ENCODE results near the gene POLR2C. TPM values are rescaled to one million over a fixed set of nuclear protein-coding genes. Genes with fewer than 3 reads are reported as not detected.
"Not testable (repeated sequence)": the region's sequence is repeated elsewhere in the genome, so short reads cannot be mapped to it uniquely, and the experiment has no call there.

POLR2C gene
- total and polyA plus RNA-seq, 5 experiments from 2014 or later = 46.7 to 104 (median 48.6) TPM

- H3K36me3 Mint-ChIP-seq = no peaks in the 10 kb centered on the region
- DNase-seq (no peak), ATAC-seq (no peak)
- POLR2A ChIA-PET = interaction anchor here (2.2 kb wide), 1 partner anchor 12 kb away, joined by 6 read pairs; the partner anchor contains the start of gene DOK4
- peaks cover 0 to 2% (median 0%) of the 10 kb centered on the region in 5 donors for H3K27me3 Mint-ChIP-seq
- no peaks in the 10 kb centered on the region for H3K9me3 Mint-ChIP-seq
- H3K4me3 Mint-ChIP-seq = no peak overlapping the region
- H3K27ac Mint-ChIP-seq = no peak overlapping the region
- peaks cover 6 to 21% (median 10%) of the 10 kb centered on the region in 4 donors for H3K4me1 Mint-ChIP-seq
Measured at GRCh38 chr16:57498031-57498430, 35.6 kb downstream of the POLR2C start.

- Mint-ChIP-seq H3K4me1 (peaks cover 6 to 21% (median 10%) of the 10 kb centered on the region in 4 donors), H3K27ac (peak overlapping the region in 2 of 10 donors; percentile 28 to 32)
- not testable (repeated sequence) for H3K4me3 Mint-ChIP-seq, ATAC-seq, H3K27me3 Mint-ChIP-seq, H3K36me3 Mint-ChIP-seq, H3K9me3 Mint-ChIP-seq
- POLR2A ChIA-PET = interaction anchor here (0.9 to 1.1 kb wide), 2 partner anchors 37 to 43 kb away, joined by 3 read pairs; partner anchors contain the start of gene POLR2C
- peak in 1 of 10 donors; percentile 9 for DNase-seq
Measured at GRCh38 chr16:57499941-57500340, 37.5 kb downstream of the POLR2C start.

GRCh38 chr16:57500578-57501111 is 38.2 kb downstream of the POLR2C start:
- peak overlapping the region in 9 of 10 donors; percentile 18 to 86 (median 66) for H3K27ac Mint-ChIP-seq
- DNase-seq = peak in 1 of 10 donors; percentile 63
- POLR2A ChIA-PET = interaction anchor here (0.9 to 1.1 kb wide), 2 partner anchors 38 to 42 kb away, joined by 3 read pairs; partner anchors contain the start of gene POLR2C
- H3K4me1 Mint-ChIP-seq = peaks cover 6 to 21% (median 10%) of the 10 kb centered on the region in 4 donors
- H3K36me3 Mint-ChIP-seq = no peaks in the 10 kb centered on the region
- H3K4me3 Mint-ChIP-seq = peak overlapping the region in 2 of 10 donors; percentile 26 to 74
- ATAC-seq = peak in 1 of 2 donors; percentile 43
- no peaks in the 10 kb centered on the region for H3K9me3 Mint-ChIP-seq
- peaks cover 0 to 3% (median 0%) of the 10 kb centered on the region in 5 donors for H3K27me3 Mint-ChIP-seq

GRCh38 chr16:57501492-57501891 is 39.0 kb downstream of the POLR2C start:
- peak overlapping the region in 6 of 10 donors; percentile 22 to 86 (median 66) for H3K27ac Mint-ChIP-seq
- no peak for DNase-seq
- POLR2A ChIA-PET = no interaction called here
- ATAC-seq = no peak
- H3K4me3 Mint-ChIP-seq = no peak overlapping the region
- peaks cover 0 to 6% (median 0%) of the 10 kb centered on the region in 5 donors for H3K27me3 Mint-ChIP-seq
- peaks cover 6 to 21% (median 10%) of the 10 kb centered on the region in 4 donors for H3K4me1 Mint-ChIP-seq
- no peaks in the 10 kb centered on the region for H3K9me3 Mint-ChIP-seq
- H3K36me3 Mint-ChIP-seq = no peaks in the 10 kb centered on the region

GRCh38 chr16:57502048-57502775 is 39.7 kb downstream of the POLR2C start:
- no peak overlapping the region for H3K4me3 Mint-ChIP-seq
- H3K36me3 Mint-ChIP-seq = no peaks in the 10 kb centered on the region
- peak in 1 of 10 donors; percentile 31 for DNase-seq
- no peaks in the 10 kb centered on the region for H3K9me3 Mint-ChIP-seq
- peaks cover 0 to 6% (median 0%) of the 10 kb centered on the region in 5 donors for H3K27me3 Mint-ChIP-seq
- peak overlapping the region in 4 of 10 donors; percentile 61 to 73 (median 68) for H3K27ac Mint-ChIP-seq
- H3K4me1 Mint-ChIP-seq = peaks cover 6 to 21% (median 10%) of the 10 kb centered on the region in 4 donors
- ATAC-seq = no peak
- POLR2A ChIA-PET = no interaction called here

- Mint-ChIP-seq H3K27ac (peak overlapping the region in 1 of 10 donors; percentile 74), H3K4me3 (peak overlapping the region in 1 of 10 donors; percentile 54), H3K27me3 (peaks cover 0 to 6% (median 0%) of the 10 kb centered on the region in 5 donors), H3K36me3 (no peaks in the 10 kb centered on the region), H3K4me1 (peaks cover 6 to 21% (median 11%) of the 10 kb centered on the region in 4 donors), H3K9me3 (no peaks in the 10 kb centered on the region)
- POLR2A ChIA-PET = no interaction called here
- ATAC-seq (no peak), DNase-seq (peak in 1 of 10 donors; percentile 37)
Measured at GRCh38 chr16:57503366-57503765, 40.9 kb downstream of the POLR2C start.

GRCh38 chr16:57504001-57504400 is 41.5 kb downstream of the POLR2C start:
- DNase-seq = peak in 1 of 10 donors; percentile 44
- peaks cover 0 to 6% (median 0%) of the 10 kb centered on the region in 5 donors for H3K27me3 Mint-ChIP-seq
- H3K4me3 Mint-ChIP-seq = no peak overlapping the region
- POLR2A ChIA-PET = interaction anchor here (0.7 kb wide), 1 partner anchor 25 kb away, joined by 4 read pairs; no protein-coding TSS in a partner anchor
- no peaks in the 10 kb centered on the region for H3K36me3 Mint-ChIP-seq
- peaks cover 6 to 21% (median 11%) of the 10 kb centered on the region in 4 donors for H3K4me1 Mint-ChIP-seq
- H3K9me3 Mint-ChIP-seq = no peaks in the 10 kb centered on the region
- no peak for ATAC-seq
- no peak overlapping the region for H3K27ac Mint-ChIP-seq

GRCh38 chr16:57504491-57504890 is 42.0 kb downstream of the POLR2C start:
- Mint-ChIP-seq H3K27me3 (peaks cover 0 to 6% (median 0%) of the 10 kb centered on the region in 5 donors), H3K9me3 (no peaks in the 10 kb centered on the region), H3K4me1 (peaks cover 6 to 17% (median 11%) of the 10 kb centered on the region in 4 donors), H3K27ac (no peak overlapping the region), H3K36me3 (no peaks in the 10 kb centered on the region), H3K4me3 (no peak overlapping the region)
- ATAC-seq = no peak
- DNase-seq = no peak
- POLR2A ChIA-PET = interaction anchor here (0.7 kb wide), 3 partner anchors 15 to 113 kb away, joined by 4 to 6 read pairs (median 4); no protein-coding TSS in a partner anchor

- Mint-ChIP-seq H3K36me3 (no peaks in the 10 kb centered on the region), H3K4me1 (peaks cover 6 to 13% (median 10%) of the 10 kb centered on the region in 4 donors), H3K27me3 (peaks cover 0 to 6% (median 0%) of the 10 kb centered on the region in 5 donors), H3K27ac (peak overlapping the region in 1 of 10 donors; percentile 7), H3K4me3 (no peak overlapping the region), H3K9me3 (no peaks in the 10 kb centered on the region)
- DNase-seq (no peak), ATAC-seq (no peak)
- POLR2A ChIA-PET = interaction anchor here (0.7 kb wide), 2 partner anchors 16 to 114 kb away, joined by 4 to 6 read pairs; no protein-coding TSS in a partner anchor
Measured at GRCh38 chr16:57505169-57505568, 42.7 kb downstream of the POLR2C start.

GRCh38 chr16:57507136-57508034 is 44.9 kb downstream of the POLR2C start:
- H3K9me3 Mint-ChIP-seq = no peaks in the 10 kb centered on the region
- H3K4me1 Mint-ChIP-seq = peaks cover 0 to 3% (median 0%) of the 10 kb centered on the region in 4 donors
- no peak for ATAC-seq
- H3K27me3 Mint-ChIP-seq = peaks cover 0 to 6% (median 0%) of the 10 kb centered on the region in 5 donors
- peaks cover 0 to 10% (median 0%) of the 10 kb centered on the region in 3 donors for H3K36me3 Mint-ChIP-seq
- H3K4me3 Mint-ChIP-seq = no peak overlapping the region
- peak in 1 of 10 donors; percentile 54 for DNase-seq
- POLR2A ChIA-PET = no interaction called here
- H3K27ac Mint-ChIP-seq = no peak overlapping the region

GRCh38 chr16:57508035-57508425 is 45.6 kb downstream of the POLR2C start:
- Mint-ChIP-seq H3K4me3 (no peak overlapping the region), H3K27me3 (peaks cover 0 to 6% (median 0%) of the 10 kb centered on the region in 5 donors), H3K4me1 (peaks cover 0 to 3% (median 0%) of the 10 kb centered on the region in 4 donors), H3K27ac (no peak overlapping the region), H3K36me3 (peaks cover 0 to 13% (median 2%) of the 10 kb centered on the region in 3 donors), H3K9me3 (no peaks in the 10 kb centered on the region)
- peak in 1 of 10 donors; percentile 19 for DNase-seq
- POLR2A ChIA-PET = no interaction called here
- ATAC-seq = no peak

Data from naive thymus-derived CD8-positive, alpha-beta T cell (primary cell).